H1 (cell line): ENCODE measurements around the gene PPP1R9A. TPM values are rescaled to one million over a fixed set of nuclear protein-coding genes. Genes with fewer than 3 reads are reported as not detected.

ENCODE experiments used
- CTCF ChIA-PET: fragments of 300-600 bp; sonication (Branson Sonifier 250); formaldehyde crosslinking; loops from one replicate; lab custom pipeline; 2021; ENCODE audit not compliant: partially characterized antibody; lab: Charles Lee
- POLR2A ChIA-PET: fragments of 300-600 bp; sonication (Branson Sonifier 250); formaldehyde crosslinking; loops from one replicate; lab custom pipeline; 2021; ENCODE audit warnings: inconsistent platforms; ENCODE audit not compliant: partially characterized antibody; lab: Charles Lee
- DNase-seq, 2 experiments: peaks; one replicate each; pipeline versions ENCODE4 v3.0.0 to v3.0.0-alpha.2; 2010 to 2022; ENCODE audit warnings: low spot score in 2 of 2, low read depth in 1 of 2, mixed read lengths in 1 of 2
- FAIRE-seq: peaks from 2 replicates; lab custom pipeline; 2011; peaks lifted over from hg19 to GRCh38; lab: Jason Lieb, UNC
- H2AFZ ChIP-seq: 2 replicates; pipeline ENCODE4 v1.8.1; 2012; ENCODE audit warnings: low read length, inconsistent platforms
- H2AK5ac ChIP-seq: 2 replicates; pipeline ENCODE4 v1.6.1; 2013; ENCODE audit warnings: low read depth, low read length
- H2BK120ac ChIP-seq: replicated peaks from 2 replicates; pipeline ENCODE3; 2013; ENCODE audit warnings: low read depth, low read length, inconsistent platforms
- H2BK12ac ChIP-seq: 2 replicates; pipeline ENCODE4 v1.6.1; 2013; ENCODE audit warnings: low read depth, low read length
- H2BK15ac ChIP-seq: 2 replicates; pipeline ENCODE4 v1.6.1; 2013; ENCODE audit warnings: low read length
- H2BK20ac ChIP-seq: 2 replicates; pipeline ENCODE4 v1.6.1; 2013; ENCODE audit warnings: low read length
- H2BK5ac ChIP-seq: 2 replicates; pipeline ENCODE4 v1.6.1; 2013; ENCODE audit warnings: low read depth, low read length
- H3K14ac ChIP-seq: 2 replicates; pipeline ENCODE4 v1.6.1; 2013; ENCODE audit warnings: inconsistent platforms; ENCODE audit not compliant: insufficient read length
- H3K18ac ChIP-seq: 2 replicates; pipeline ENCODE4 v1.6.1; 2013; ENCODE audit warnings: low read length; ENCODE audit errors: extremely low read depth
- H3K23ac ChIP-seq: 2 replicates; pipeline ENCODE4 v1.6.1; 2013; ENCODE audit warnings: inconsistent platforms; ENCODE audit not compliant: insufficient read length
- H3K23me2 ChIP-seq: 2 replicates; pipeline ENCODE4 v1.6.1; 2013; ENCODE audit warnings: low read depth, low read length
- H3K27ac ChIP-seq: 2 replicates; pipeline ENCODE4 v1.6.1; 2011; ENCODE audit warnings: low read depth, low read length, inconsistent platforms
- H3K27me3 ChIP-seq, 4 experiments: replicated peaks in 1 of 4; 1 replicate in 1 of 4; 2 replicates in 3 of 4; pipeline versions ENCODE4 v1.6.1 to v1.8.1; 2011 to 2013; ENCODE audit warnings: low read length in 3 of 4, mild to moderate bottlenecking in 3 of 4, inconsistent platforms in 2 of 4, mixed read lengths in 2 of 4, moderate library complexity in 1 of 4; ENCODE audit not compliant: control insufficient read depth in 3 of 4, insufficient read depth in 3 of 4; ENCODE audit errors: extremely low read depth in 1 of 4
- H3K36me3 ChIP-seq, 4 experiments: 2 replicates each; pipeline versions ENCODE4 v1.6.1 to v1.8.1; 2011 to 2013; ENCODE audit warnings: mild to moderate bottlenecking in 4 of 4, low read length in 3 of 4, moderate library complexity in 2 of 4, control low read depth in 1 of 4, inconsistent platforms in 1 of 4; ENCODE audit not compliant: insufficient read depth in 4 of 4, control insufficient read depth in 2 of 4
- H3K4ac ChIP-seq: replicated peaks from 2 replicates; pipeline ENCODE3; 2013; ENCODE audit warnings: low read length, low read depth, mixed read lengths, inconsistent platforms; ENCODE audit not compliant: insufficient read length
- H3K4me1 ChIP-seq, 4 experiments: replicated peaks in 1 of 4; 1 replicate in 1 of 4; 2 replicates in 3 of 4; pipeline versions ENCODE4 v1.6.1 to v1.8.1; 2011 to 2013; ENCODE audit warnings: low read length in 3 of 4, inconsistent platforms in 2 of 4, mixed read lengths in 1 of 4; ENCODE audit not compliant: insufficient read depth in 4 of 4, control insufficient read depth in 3 of 4
- H3K4me2 ChIP-seq, 2 experiments: 2 replicates each; pipeline versions ENCODE4 v1.6.1 to v1.8.1; 2011 to 2013; ENCODE audit warnings: low read depth in 2 of 2, low read length in 2 of 2, control low read depth in 1 of 2, inconsistent platforms in 1 of 2, mild to moderate bottlenecking in 1 of 2; ENCODE audit not compliant: insufficient read depth in 1 of 2
- H3K4me3 ChIP-seq, 4 experiments: fragments of 200-600, 300-600 bp in 1 of 4; sonication (generic), shearing (Covaris generic), sonication (Bioruptor Twin) in 1 of 4; 2 replicates each; pipeline versions ENCODE4 v1.5.1 to v1.8.1; 2011 to 2016; ENCODE audit warnings: low read length in 4 of 4, low read depth in 3 of 4, control low read depth in 2 of 4, inconsistent platforms in 2 of 4, mild to moderate bottlenecking in 2 of 4, mixed read lengths in 1 of 4, moderate library complexity in 1 of 4; ENCODE audit not compliant: insufficient read depth in 2 of 4; ENCODE audit errors: extremely low read depth in 1 of 4
- H3K56ac ChIP-seq: replicated peaks from 2 replicates; pipeline ENCODE3; 2013; ENCODE audit warnings: low read depth, mild to moderate bottlenecking, mixed read lengths, low read length, inconsistent platforms; ENCODE audit not compliant: insufficient read length
- H3K79me1 ChIP-seq: 2 replicates; pipeline ENCODE4 v1.6.1; 2013; ENCODE audit warnings: low read depth, low read length, control low read depth
- H3K79me2 ChIP-seq, 2 experiments: 2 replicates each; pipeline versions ENCODE4 v1.6.1 to v1.8.1; 2012 to 2013; ENCODE audit warnings: low read length in 2 of 2, mild to moderate bottlenecking in 2 of 2, inconsistent platforms in 1 of 2; ENCODE audit not compliant: insufficient read depth in 2 of 2, control insufficient read depth in 1 of 2
- H3K9ac ChIP-seq, 4 experiments: replicated peaks in 1 of 4; 1 replicate in 1 of 4; 2 replicates in 3 of 4; pipeline versions ENCODE4 v1.6.1 to v1.8.1; 2011 to 2013; ENCODE audit warnings: low read depth in 3 of 4, low read length in 3 of 4, control low read depth in 2 of 4, mild to moderate bottlenecking in 2 of 4, moderate library complexity in 2 of 4, inconsistent platforms in 1 of 4; ENCODE audit errors: extremely low read depth in 1 of 4
- H3K9me3 ChIP-seq, 2 experiments: 2 replicates each; pipeline versions ENCODE4 v1.6.1 to v1.8.1; 2012 to 2013; ENCODE audit warnings: mild to moderate bottlenecking in 2 of 2, moderate library complexity in 2 of 2, control low read depth in 1 of 2, inconsistent platforms in 1 of 2, low read depth in 1 of 2, low read length in 1 of 2, mixed read lengths in 1 of 2; ENCODE audit not compliant: insufficient read depth in 2 of 2
- H4K20me1 ChIP-seq, 2 experiments: replicated peaks in 1 of 2; 2 replicates each; pipeline versions ENCODE3 to v1.8.1; 2011 to 2013; ENCODE audit warnings: inconsistent platforms in 2 of 2, low read length in 2 of 2, mild to moderate bottlenecking in 1 of 2; ENCODE audit not compliant: insufficient read depth in 2 of 2, control insufficient read depth in 1 of 2
- H4K5ac ChIP-seq: 2 replicates; pipeline ENCODE4 v1.6.1; 2013; ENCODE audit warnings: low read length, low read depth, mixed read lengths, inconsistent platforms; ENCODE audit not compliant: insufficient read length
- H4K8ac ChIP-seq: 2 replicates; pipeline ENCODE4 v1.8.0; 2013; ENCODE audit warnings: mild to moderate bottlenecking, moderate library complexity, low read length, inconsistent platforms; ENCODE audit not compliant: insufficient read depth; ENCODE audit errors: extremely low read depth
- H4K91ac ChIP-seq: replicated peaks from 2 replicates; pipeline ENCODE3; 2013; ENCODE audit warnings: low read length, mixed read lengths, inconsistent platforms; ENCODE audit not compliant: insufficient read length
- CBX5 ChIP-seq: fragments of 300-800, 300-1000 bp; sonication (generic); IDR thresholded peaks from 2 replicates; pipeline ENCODE4 v1.7.1; 2016; ENCODE audit warnings: antibody characterized with exemption, low read length, low read depth
- CTBP2 ChIP-seq: IDR thresholded peaks from 2 replicates; pipeline ENCODE4 v1.7.0; 2011; ENCODE audit warnings: borderline replicate concordance, mild to moderate bottlenecking, moderate library complexity, mixed read lengths, low read length; ENCODE audit not compliant: insufficient read depth, insufficient read length
- JUND ChIP-seq: IDR thresholded peaks from 2 replicates; pipeline ENCODE4 v1.6.1; 2011; ENCODE audit warnings: mild to moderate bottlenecking, improper control_type of control experiment, low read length
- polyA plus RNA-seq, 7 experiments: library from polyadenylated mRNA; depleted of rRNA in 3 of 7; stranded (reverse) in 5 of 7; unstranded in 2 of 7; fragments of >200 nt in 5 of 7; fragments of 200-250 nt in 2 of 7; gene quantifications; 1 replicate in 5 of 7; 2 replicates in 1 of 7; 4 replicates in 1 of 7; pipeline versions ENCODE4 v1.2.1 to v1.2.3, GENCODE V29; 2011 to 2013; ENCODE audit warnings: missing spikeins in 2 of 7, mixed read lengths in 2 of 7
- total RNA-seq: library from RNA; stranded (reverse); fragmentation: NEBNext Ultra II Directional; extraction: Animal tissue kit (Norgen Biotek cat#: 25700); gene quantifications from 2 replicates; pipeline ENCODE4 v1.2.1, GENCODE V29; 2021

PPP1R9A gene
- total and polyA plus RNA-seq, 2 of the 8 experiments (the other 6 are each of a cell fraction or from before 2014, with no cell fraction given): 3.0 to 20.3 TPM

DNA sequence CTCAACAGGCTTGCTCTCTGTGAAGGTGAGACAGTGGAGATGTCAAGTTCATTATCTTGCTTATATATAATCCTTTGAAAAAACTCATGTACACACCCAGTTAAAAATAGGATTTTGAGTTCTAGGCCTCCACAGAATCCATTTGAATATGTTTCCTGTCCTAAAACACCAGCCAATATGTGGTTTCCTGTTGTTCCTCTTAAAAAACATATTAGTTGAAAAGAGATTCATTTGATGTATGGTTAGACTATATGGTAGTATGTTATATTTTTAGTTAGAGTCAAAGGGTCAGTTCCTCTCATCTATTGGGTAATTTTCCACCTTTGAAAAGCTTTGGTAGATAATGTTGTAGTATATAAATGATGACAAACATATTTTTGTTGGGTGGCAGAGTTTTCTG is 16.0 kb downstream of the PPP1R9A start:
- no peak for DNase-seq
- Histone ChIP-seq H3K4me3 (no peak overlapping the region), H3K36me3 (no peaks in the 10 kb centered on the region), H2AK5ac (no peak overlapping the region), H2AFZ (no peak overlapping the region), H3K9ac (no peak overlapping the region), H3K56ac (no peak overlapping the region), H2BK15ac (no peak overlapping the region), H3K9me3 (no peaks in the 10 kb centered on the region), H4K5ac (no peak overlapping the region), H3K4ac (no peak overlapping the region), H3K79me2 (peaks cover 0 to 70% of the 10 kb centered on the region in 2 experiments; a peak in 2 of 4 replicates), H3K18ac (no peak overlapping the region), H4K8ac (no peak overlapping the region), H3K23ac (no peak overlapping the region), H2BK20ac (no peak overlapping the region), H2BK120ac (no peak overlapping the region), H2BK5ac (no peak overlapping the region), H2BK12ac (no peak overlapping the region), H3K23me2 (no peaks in the 10 kb centered on the region; the same call in 1 of the 2 replicates), H3K79me1 (no peaks in the 10 kb centered on the region), H3K4me2 (no peak overlapping the region), H4K91ac (no peak overlapping the region), H3K27me3 (no peaks in the 10 kb centered on the region), H3K4me1 (no peaks in the 10 kb centered on the region), H4K20me1 (no peaks in the 10 kb centered on the region), H3K27ac (no peak overlapping the region), H3K14ac (no peak overlapping the region)
- ChIA-PET POLR2A (no interaction called here), CTCF (interaction anchor here (1.7 kb wide), 1 partner anchor 8 kb away, joined by 3 read pairs; no protein-coding TSS in a partner anchor)
- no peak for TF ChIP-seq CBX5
- TF ChIP-seq JUND: no peak
- no peak for TF ChIP-seq CTBP2
- FAIRE-seq: no peak
